ELF-1 (cell line): Measurements from ENCODE around the gene PXMP4.

ENCODE experiments used
- DNase-seq: peaks from one replicate; pipeline ENCODE4 v3.0.0-alpha.2; 2016; ENCODE audit warnings: low read depth, low spot score

Gene PXMP4

DNA sequence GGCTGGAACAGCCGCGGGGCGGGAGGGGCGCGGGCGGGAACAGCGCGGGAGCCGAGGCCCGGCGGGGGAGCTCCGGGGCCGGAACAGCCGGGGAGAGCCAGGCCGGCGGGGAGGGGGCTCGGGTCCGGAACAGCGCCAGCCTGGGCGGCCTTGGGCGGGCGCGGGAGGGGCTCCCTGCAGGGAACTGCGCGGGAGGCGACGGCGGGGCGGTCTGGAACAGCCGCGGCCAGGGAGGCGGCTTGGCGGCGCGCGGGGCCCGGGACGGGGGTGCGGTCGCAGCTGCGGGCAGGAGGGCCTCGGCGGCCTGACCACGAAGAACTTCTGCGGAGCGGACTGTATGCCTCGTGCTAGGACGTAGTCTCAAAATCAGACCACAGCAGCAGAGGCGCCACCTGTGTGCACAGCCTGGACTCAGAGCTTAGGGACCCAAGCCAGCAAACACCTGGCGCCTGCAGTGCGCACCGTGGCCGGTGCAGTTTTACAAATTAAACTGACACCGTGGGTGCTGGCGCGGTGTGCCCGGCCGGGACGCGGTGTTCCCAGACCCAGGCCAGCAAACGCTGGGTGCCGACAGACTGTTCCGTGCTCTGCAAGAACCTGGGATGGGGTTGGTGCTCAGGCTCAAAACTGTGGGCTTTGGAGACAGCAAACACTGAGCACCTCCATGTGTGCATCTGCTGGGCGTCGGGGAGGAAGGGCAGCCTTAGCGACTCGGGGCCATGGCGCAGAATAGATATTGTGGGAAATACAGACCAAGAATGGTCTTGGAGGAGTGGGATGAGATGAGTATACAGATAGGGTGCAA is 12.3 kb upstream of the PXMP4 start:
- DNase-seq, result peak; percentile 71

DNA sequence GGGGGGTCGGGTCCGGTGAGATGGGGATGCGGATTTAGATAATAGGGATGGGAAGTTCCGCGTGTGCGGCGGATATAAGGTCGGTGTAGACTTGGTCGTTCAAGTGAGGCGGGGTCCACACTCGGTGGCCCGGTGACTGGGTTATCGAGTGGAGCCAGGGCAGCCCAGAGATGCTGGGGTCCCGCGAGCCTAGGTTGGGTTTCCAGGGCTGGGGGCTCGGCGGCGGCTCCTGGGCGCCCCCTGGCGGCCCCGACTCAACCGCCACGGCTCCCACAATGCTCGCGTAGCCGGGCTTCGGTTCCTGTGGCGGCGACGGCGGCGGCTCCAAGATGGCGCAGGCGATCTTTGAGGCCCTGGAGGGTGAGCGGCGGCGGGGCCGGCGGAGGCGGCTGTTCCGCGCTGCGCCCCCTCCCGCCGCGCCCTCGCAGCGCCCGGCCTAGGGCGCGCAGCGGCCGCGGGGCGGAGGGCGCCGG is 11.6 kb upstream of the PXMP4 start, which contains the start of gene ZNF341:
Gene ZNF341, plus strand, starts transcription at position 304 of the 473 bp plus-strand sequence. Its CDS starts 26 bp downstream, at position 330.
- DNase-seq, result peak; percentile 94

DNA sequence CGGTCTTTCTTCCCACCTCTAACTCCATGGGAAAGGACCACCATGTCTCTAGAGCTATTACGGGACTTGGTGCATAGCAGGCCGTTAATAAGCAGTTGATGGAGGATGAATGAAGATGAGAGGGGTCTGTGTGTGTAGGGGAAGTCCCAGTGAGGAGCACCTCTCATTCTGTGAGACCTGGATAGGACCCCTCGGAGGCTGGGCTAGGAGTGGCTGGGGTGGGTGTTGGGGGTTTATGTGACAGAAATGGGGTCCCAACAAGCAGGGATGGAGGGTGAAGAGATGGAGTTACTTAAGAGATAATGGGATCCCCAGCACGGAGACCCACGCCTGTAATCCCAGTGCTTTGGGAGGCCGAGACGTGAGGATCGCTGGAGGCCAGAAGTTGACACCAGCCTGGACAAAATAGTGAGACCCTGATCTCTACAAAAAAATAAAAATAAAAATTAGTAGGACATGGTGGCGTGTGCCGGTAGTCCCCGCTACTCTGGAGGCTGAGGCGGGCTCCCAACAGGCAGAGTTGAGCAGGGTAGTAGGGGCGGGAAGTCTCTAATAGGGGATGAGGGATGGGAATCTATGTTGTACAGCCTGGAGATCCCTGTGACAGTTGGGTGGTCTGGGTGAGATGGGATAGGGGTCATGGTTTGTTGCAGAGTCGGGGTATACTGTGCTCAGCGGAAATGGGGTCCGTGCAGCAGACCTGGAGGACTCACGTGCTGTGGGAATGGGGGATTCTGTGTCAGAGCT is 11.0 kb upstream of the PXMP4 start:
- DNase-seq, result no peak

DNA sequence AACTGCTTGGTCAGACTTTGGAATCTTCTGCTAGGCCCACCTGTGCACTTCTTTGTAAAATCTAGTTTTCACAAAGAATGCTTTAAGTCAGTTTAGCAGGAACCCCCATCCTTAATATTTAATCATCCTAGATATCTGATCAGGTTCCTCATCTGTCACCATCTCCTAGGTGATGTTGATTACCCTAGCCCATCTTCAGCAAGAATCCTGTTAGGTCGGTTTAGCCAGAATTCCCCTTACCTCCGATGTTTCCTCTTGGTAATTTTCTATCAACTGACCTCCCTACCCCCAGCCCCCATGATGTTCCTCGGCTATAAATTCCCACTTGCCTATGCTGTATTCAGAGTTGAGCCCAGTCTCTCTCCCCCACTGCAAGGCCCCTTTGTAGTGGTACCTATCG is 9.0 kb upstream of the PXMP4 start:
- no peak for DNase-seq

DNA sequence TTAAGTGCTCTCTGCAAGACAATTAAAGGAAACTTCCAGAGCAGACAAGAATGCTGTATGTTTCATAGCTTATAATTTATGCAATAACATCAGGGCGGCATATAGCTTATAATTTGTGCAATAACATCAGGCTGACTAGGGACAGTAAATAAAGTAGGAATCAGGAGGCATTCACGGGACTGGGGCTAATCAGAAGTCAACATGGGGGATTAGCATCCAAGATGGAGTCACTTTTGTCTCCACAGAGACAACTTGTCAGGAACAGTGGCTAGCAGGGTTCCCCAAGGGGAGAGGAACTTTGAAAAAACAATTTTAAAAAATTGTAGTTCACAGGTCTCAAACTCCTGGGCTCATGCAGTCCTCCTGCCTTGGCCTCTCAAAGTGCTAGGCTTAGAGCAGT is 8.4 kb upstream of the PXMP4 start:
- DNase-seq, result no peak

DNA sequence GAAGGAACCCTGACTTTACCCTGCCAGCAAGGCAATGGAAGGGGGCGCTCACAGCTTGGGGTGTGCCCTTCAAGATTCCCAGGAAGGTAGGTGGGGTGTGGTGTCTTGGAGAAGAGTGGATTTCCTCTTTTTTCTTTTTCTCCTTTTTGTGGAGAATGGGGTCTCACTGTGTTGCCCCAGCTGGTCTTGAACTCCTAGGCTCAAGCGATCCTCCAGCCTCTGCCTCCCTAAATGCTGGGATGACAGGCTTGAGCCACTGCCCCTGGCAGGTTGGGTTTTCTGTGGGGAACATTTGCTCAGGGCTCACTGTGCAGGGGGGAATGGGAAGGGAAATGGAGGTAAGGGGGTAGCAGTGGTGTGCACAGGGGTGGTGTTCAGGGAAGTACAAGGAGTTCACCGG is 7.7 kb upstream of the PXMP4 start:
- no peak for DNase-seq

DNA sequence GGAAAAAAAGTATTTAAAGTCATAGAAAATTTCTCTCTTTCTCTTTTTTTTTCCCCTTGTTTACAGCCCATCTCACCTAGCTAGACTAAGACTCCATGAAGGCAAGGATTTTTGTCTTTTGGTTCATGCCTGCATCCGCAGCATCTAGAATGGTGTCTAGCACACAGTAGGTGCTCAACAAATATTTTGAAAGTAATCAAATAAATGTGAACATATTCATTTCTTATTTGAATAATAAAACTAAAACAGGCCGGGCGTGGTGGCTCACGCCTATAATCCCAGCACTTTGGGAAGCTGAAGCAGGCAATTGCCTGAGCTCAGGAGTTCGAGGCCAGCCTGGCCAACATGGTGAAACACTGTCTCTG is 7.0 kb upstream of the PXMP4 start:
- no peak for DNase-seq

DNA sequence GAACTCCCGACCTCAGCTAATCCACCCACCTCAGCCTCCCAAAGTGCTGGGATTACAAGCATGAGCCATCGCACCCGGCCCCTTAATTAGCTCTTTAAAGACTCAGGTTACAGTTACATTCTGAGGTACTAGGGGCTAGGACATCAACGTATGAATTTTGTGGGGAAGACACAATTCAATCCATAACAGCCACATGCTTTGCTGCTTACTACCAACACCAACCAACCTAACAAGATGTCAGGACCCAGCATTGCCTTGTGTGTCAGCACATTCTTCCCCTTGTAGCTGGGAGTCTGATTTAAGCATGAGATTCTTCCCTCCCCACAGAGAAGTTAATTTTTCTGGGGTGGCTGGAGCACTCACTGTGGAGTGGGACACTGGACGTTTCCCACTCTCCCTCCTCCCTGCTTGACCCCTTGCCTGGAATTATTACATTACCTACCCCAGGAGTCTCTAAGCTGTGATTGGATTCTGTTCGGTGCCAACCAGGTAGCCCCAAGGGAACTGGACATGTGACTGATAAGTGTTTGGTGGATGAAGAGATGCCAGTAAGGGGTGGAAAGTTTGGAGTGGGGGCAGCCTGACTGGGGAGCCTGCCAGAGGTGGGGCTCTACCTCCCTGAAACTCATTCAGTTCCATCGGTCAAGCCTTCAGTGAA is 5.6 kb upstream of the PXMP4 start:
- DNase-seq, result no peak

DNA sequence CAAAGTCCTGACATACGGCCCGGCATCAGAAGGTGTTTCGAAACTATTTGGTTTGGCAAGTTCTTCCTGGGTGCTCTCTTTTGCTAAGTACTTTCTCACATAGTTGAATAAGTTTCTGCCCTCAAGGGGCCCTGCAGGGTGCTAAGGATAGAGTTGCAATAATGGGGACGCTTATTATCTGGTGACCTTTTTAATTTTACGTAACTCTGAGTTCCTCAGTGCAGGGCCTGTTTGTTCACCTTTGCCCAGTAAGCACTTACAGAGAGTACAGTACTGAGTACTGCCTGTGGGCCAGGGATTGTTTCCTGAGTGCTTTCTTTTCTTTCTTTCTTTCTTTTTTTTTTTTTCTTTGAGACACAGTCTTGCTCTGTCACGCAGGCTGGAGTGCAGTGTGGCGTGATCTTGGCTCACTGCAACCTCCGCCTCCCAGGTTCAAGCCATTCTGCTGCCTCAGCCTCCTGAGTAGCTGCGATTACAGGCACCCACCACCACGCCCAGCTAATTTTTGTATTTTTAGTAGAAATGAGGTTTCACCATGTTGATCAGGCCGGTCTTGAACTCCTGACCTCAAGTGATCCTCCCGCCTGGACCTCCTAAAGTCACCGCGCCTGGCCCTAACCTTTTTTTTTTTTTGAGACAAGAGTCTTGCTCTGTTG is 4.5 kb upstream of the PXMP4 start:
- DNase-seq, result no peak

DNA sequence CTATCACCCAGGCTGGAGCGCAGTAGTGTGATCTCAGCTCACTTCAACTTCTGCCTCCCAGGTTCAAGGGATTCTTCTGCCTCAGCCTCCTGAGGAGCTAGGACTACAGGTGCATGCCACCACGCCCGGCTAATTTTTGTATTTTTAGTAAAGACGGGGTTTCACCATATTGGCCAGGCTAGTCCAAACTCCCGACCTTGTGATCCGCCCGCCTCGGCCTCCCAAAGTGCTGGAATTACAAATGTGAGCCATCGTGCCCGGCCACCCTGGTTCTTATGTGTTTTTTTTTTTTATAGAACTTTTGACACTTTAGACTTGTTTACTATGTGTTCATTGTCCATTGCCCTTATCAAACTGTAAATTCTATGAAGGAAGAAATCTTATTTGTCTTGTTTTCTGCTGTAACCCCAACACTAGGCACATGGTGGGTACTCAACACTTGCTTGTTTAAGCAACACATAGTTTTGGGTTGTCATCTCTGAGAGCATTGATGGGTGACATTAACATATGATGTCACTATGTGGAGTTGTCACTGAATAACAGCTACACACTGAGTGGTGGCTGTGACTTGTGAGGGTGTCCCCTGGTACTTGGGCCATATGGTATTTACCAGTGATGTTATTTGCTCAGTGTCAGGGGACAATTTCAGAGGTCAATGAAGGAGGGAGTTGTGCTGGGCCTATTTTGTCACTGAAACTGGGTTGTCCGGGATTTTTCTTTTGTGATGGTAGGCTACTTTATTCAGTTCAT is 1.5 kb upstream of the PXMP4 start:
- no peak for DNase-seq

DNA sequence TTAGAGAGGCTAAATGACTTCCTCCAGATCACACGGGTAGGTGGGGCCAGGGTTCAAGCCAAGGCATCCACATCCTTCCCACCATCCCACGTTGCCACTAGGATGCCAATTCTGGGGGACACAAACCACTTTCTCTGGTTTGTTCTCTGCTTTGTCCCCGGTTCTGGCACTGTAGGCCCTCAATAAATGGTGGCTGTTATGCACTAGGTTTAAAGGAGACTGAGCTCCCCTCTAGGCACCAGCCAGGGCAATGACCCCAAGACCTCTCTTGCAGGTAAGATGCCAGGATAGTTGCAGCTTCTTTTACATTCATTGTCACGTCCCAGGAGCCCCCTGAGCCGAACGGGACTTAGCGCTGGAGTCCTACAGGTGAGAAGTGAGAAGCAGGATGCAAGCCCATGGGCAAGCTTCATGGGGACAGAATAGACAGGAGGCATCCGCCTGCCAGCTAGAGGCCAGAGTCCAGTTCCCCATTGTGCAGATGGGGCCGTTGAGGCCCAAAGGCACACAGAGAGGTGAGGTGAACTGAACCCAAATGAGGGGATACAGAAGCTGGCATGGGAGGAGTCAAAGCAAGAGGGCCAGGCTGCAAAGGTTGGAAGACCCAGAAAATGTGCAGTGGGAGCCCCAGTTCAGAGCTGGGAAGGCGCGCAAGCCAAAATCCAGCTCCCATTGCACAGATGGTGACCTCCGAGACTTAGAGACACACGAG is 677 bp downstream of the PXMP4 start:
- no peak for DNase-seq

DNA sequence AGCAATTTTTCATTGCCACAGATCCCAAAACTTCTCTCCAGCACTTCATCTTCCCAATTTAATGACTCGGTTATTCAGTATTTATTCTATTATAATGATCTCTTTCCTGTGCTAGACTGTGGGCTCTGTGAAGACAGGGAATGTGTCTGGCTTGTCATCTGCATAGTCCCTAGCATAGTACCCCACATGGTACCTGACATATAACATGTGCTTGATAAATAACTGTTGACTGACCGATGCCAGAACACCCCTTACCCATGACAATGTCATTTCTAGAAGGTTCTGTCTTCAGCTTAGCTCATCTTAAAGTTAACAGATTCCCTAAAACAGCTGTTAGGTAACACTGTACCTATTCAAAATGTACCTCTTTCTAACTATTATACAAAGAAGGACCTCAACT is 3.6 kb downstream of the PXMP4 start:
- DNase-seq, result no peak

DNA sequence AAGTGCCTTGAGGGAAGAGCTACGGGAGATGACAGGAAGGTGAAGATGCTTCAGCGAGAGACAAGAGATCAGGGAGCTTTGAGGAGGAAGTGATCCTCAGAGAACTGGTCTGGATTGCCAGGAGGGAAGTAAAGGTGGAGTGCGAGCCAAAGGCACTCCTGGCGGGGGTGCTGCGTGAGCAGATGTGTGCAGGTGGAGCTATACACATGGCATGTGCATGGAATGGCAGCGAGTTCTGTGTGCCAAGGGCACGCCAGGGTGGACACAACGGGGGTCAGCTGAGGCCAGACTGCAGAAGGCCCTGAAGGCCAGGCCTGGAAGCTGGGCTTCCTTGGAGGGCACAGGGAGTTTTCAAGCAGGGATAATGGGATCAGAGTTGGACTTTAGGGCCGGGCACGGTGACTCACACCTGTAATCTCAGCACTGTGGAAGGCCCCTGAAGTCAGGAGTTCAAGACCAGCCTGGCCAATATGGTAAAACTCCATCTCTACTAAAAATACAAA is 6.2 kb downstream of the PXMP4 start:
- no peak for DNase-seq

DNA sequence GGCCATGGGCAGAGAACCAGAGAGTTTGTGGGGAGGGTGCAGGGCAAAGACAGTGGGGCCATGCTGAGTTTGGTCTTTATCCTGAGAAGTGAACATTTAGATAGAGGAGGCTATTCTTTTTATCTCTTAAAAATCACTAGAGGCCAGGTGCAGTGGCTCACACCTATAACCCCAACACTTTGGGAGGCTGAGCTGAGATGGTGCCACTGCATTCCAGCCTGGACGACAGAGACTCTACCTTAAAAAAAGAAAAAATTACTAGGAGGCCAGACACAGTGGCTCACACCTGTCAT is 8.7 kb downstream of the PXMP4 start:
- DNase-seq, result no peak

DNA sequence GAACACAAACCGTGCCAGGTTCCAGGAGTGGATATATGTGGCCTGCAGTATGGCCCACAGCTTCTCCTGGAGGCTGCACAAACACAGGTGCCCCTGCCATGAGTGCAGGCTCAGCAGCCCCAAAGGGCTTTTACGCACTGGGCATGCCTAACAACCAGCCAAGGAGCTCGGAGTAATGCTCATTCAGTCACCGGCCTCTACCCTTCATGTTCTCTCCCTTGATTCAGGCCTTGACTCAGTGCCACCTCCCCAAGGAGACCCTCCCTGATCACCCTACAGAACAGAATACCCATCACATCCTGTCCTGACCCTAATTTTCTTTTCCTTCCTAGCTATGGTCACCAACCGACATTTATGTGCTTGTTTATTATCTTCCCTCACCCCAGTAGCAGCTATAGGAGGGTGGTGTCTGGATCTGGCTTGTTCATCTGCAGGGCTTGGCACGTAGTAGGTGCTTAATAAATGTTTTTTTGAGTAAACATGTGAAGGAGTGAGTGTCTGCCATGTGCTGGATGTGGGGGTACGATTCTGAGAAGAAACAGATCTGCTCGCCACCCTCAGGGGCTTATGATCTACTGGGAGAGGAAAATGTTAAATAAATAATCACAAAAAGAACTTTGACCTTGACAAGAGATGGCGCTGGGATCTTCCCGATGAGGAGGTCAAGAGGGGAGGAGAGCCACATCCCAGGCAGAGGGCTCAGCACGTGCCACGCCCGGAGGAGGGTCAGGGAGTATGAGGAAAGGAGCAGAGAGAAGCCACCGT is 9.2 kb downstream of the PXMP4 start:
- no peak for DNase-seq

DNA sequence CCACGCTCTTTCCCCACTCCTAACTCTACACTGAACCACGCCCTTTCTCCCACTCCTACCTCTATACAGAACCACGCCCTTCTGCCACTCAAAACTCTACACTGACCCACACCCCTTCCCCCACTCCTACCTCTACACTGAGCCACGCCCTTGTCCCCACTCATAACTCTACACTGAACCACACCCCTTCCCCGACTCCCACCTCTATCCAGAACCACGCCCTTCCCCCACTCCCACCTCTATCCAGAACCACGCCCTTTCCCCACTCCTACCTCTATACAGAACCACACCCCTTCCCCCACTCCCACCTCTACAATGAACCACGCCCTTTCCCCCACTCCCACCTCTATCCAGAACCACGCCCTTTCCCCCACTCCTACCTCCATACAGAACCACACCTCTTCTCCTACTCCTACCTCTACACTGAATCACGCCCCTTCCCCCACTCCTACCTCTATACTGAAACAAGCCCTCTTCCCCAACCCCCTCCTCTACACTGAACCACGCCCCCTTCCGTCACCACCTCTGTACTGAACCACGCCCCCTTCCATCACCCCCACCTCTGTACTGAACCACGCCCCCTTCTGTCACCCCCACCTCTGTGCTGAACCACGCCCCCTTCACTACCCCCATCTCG is 10.1 kb downstream of the PXMP4 start:
- DNase-seq, result no peak

DNA sequence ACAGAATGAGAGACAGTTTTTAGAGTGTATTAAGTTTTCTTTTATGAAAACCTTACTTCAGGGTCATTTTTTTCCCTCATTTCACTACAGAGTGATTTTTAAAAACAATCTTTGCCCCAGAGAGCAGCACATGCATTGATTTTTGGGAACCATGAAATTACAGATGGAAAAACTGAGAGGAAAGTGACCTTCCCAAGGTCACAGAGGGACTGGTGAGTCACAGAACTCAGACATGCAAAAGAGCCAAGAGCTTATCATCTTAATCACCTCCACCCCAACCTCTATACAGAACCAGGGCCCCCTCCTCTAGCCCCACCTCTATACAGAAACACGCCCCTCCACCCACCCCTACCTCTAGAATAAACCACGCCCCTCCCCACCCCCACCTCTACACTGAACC is 10.7 kb downstream of the PXMP4 start:
- no peak for DNase-seq

DNA sequence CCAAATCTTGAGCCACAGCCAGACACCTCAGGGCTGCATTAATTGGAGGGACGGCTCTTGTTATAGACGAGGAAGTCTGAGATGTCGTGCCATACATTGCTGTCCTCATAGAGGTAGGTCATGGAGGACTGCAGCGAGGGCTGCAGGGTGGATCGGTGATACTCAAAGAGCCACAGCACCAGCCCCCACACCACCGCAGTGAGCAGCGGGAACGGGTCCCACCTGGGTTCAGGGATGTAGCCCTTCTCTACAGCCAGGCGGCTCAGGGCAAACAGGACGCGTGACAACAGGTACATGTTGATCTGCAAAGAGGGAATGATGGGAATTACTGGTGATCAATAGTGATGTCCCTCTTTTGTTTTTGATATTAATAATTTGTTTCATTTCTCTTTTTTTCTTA is 12.4 kb downstream of the PXMP4 start:
- DNase-seq, result no peak

DNA sequence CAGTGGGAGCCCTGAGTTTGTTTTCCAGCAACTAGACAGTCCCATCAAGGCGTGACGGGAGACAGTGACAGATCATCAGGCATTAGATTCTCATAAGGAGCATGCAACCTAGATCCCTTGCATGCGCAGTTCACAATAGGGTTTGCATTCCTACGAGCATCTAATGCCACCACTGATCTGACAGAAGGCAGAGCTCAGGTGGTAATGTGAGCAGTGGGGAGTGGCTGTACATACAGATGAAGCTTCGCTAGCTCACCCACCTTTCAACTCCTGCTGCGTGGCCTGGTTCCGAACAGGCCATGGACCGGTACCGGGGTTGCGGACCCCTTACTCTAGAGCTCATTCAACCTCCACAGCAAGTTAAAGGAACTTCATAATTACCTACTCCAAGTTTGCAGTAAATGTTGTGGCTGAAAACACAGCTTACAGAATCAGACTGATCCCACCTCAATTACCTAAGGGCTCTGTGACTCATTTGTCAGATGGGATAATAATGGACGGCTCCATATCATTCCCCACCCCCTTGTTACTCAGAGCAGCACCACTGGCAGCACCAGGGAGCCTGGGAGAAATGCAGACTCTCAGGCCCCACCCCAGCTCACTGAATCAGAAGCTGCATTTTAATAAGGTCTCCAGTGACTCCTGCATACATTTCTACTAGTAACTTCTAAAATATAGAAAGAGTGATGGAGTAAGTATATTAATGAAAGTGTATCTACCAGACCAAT is 15.7 kb downstream of the PXMP4 start:
- DNase-seq, result no peak
